Measurements from ENCODE around the gene BABAM2.

The BABAM2 gene

DNA sequence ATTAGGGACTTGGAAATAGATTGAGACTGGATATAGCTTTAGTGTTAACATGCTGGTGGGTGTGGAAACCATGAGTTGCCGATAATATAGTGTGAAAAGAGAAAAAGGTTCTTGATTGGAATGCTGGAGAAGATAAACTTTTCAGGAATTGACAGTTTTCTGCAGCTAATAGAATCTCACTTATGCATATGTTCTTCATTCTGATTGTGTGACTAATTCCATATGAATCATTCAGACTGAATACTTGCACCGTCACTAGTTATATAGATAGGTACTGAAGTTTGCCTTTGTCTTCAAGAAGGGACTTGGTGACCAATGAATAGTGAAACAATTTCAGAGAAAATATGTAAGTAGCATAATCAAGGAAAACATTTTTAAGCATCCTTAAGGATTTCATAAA lies 276.4 kb downstream of the BABAM2 start:
- Histone ChIP-seq H3K9me3 (ENCODE audit: control insufficient read depth in 1 of 2, low read length in 2 of 2) (no peaks in the 10 kb centered on the region), H3K4me1 (ENCODE audit: control insufficient read depth in 1 of 2, insufficient read depth in 2 of 2, low read length in 2 of 2) (peaks cover 4 to 13% of the 10 kb centered on the region in 2 donors), H3K27ac (ENCODE audit: low read depth, low read length) (no peak overlapping the region)

DNA sequence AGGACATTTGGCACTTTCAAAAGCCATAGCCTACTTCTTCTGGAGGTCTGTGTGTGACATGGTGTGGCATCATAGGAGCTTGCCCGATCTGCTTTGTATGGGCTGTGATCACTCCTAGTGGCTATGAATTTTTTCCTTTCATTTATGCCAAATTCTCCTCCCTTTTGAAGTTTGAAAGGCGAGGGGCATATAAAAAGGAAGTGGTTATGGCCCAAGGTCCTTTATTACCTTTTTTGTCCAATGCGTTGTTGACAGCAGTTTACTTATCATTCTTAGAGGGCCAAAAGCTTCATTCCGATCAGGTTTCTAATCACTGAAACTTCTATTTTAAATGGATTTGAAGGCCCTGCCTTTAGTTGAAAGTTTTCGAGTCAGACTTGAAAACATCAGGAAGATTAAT lies 277.8 kb downstream of the BABAM2 start:
- Histone ChIP-seq H3K9ac (ENCODE audit: low read depth in 1 of 2, low read length in 2 of 2) (no peak overlapping the region), H3K27me3 (ENCODE audit: control insufficient read depth in 1 of 2, insufficient read depth in 2 of 2, low read length in 2 of 2) (no peaks in the 10 kb centered on the region), H3K4me1 (ENCODE audit: control insufficient read depth in 1 of 2, insufficient read depth in 2 of 2, low read length in 2 of 2) (peaks cover 4 to 18% of the 10 kb centered on the region in 2 donors), H3K4me3 (ENCODE audit: low read depth in 1 of 2, low read length in 2 of 2) (no peak overlapping the region), H3K27ac (ENCODE audit: low read depth, low read length) (no peak overlapping the region), H3K9me3 (ENCODE audit: control insufficient read depth in 1 of 2, low read length in 2 of 2) (no peaks in the 10 kb centered on the region), H3K36me3 (ENCODE audit: control insufficient read depth in 1 of 2, insufficient read depth in 2 of 2, low read length in 2 of 2) (no peaks in the 10 kb centered on the region)

More for the DNA sequence above, 276.4 kb downstream of the BABAM2 start:
- Histone ChIP-seq H3K36me3 (ENCODE audit: control insufficient read depth in 1 of 2, insufficient read depth in 2 of 2, low read length in 2 of 2) (no peaks in the 10 kb centered on the region), H3K4me3 (ENCODE audit: low read depth in 1 of 2, low read length in 2 of 2) (no peak overlapping the region), H3K27me3 (ENCODE audit: control insufficient read depth in 1 of 2, insufficient read depth in 2 of 2, low read length in 2 of 2) (no peaks in the 10 kb centered on the region), H3K9ac (ENCODE audit: low read depth in 1 of 2, low read length in 2 of 2) (no peak overlapping the region)

DNA sequence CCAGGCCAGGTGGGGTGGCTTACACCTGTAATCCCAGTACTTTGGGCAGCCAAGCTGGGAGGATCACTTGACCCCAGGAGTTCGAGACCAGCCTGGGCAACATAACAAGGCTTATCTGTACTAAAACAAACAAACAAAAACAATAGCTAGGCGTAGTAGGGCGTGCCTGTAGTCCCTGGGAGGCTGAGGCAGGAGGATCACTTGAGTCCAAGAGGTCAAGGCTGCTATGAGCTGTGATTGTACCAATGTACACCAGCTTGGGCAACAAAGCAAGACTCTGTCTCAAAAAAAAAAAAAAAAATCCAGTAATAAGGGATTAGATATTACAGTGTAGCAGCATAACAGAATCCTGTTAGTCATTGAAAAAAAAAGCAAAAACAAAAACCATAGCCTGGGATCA lies 279.0 kb downstream of the BABAM2 start:
- H3K27ac ChIP-seq (ENCODE audit: low read depth, low read length), result no peak overlapping the region
- peaks cover 0 to 11% of the 10 kb centered on the region in 2 donors for H3K4me1 ChIP-seq (ENCODE audit: control insufficient read depth in 1 of 2, insufficient read depth in 2 of 2, low read length in 2 of 2)
- no peaks in the 10 kb centered on the region for H3K36me3 ChIP-seq (ENCODE audit: control insufficient read depth in 1 of 2, insufficient read depth in 2 of 2, low read length in 2 of 2)
- no peaks in the 10 kb centered on the region for H3K27me3 ChIP-seq (ENCODE audit: control insufficient read depth in 1 of 2, insufficient read depth in 2 of 2, low read length in 2 of 2)
- H3K4me3 ChIP-seq (ENCODE audit: low read depth in 1 of 2, low read length in 2 of 2), result no peak overlapping the region
- H3K9me3 ChIP-seq (ENCODE audit: control insufficient read depth in 1 of 2, low read length in 2 of 2), result no peaks in the 10 kb centered on the region
- H3K9ac ChIP-seq (ENCODE audit: low read depth in 1 of 2, low read length in 2 of 2), result no peak overlapping the region

DNA sequence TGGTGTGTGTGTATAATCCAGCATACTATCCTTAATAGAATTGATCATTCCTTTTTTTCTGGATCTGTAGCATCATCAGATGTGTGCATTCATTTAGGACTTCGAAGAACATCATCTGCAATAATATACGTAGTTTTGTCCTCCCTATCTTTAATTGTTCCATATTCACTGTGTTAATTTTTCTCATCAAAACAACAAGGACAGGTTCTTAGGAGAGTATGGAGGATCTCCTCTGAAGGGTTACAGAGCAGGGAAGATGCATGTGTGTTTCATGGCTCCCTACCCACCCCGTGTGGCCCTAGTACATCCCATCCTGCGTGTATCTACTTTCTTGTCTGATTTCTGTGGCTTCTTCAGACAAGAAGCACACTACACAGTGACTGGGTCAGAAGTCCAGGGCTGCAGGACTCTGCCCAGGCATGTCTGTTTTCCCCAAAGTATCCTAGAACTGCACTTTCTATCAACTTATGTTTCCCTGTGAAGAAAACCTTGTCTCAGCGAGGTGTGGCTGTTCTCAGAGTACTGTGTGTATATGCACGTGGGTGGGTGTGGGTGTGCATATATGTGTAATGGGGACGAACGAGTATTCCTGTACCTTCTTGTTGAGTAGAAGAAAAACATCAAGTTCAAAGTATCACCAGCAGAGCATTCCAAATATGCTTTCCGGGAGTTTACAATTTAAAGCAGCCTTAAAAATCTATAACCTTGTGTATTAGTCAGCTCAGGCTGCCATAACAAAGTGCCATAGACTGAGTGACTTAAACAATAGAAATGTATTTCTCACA lies 281.8 kb downstream of the BABAM2 start:
- no peak overlapping the region for H3K27ac ChIP-seq (ENCODE audit: low read depth, low read length)
- H3K27me3 ChIP-seq (ENCODE audit: control insufficient read depth in 1 of 2, insufficient read depth in 2 of 2, low read length in 2 of 2), result no peaks in the 10 kb centered on the region

DNA sequence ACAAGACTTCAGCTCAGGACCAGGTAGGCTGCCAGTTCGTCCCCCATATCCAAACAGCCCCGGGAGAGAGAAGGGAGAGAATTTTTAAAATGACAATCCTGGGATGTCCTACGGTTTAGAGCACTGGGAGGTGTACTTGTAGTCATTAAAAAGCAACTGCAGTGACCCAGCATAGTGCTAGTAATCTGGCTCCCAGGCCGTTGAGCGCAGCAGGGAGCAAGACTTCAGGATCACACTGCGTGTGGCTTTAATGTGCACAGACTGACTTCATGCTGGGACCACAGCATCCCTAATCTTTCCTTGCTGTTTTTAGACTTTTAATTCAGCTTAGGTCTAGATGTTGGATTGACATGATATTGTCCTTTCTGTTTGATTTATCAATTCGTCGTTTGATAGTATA lies 282.8 kb downstream of the BABAM2 start:
- Histone ChIP-seq H3K27ac (ENCODE audit: low read depth, low read length) (no peak overlapping the region), H3K27me3 (ENCODE audit: control insufficient read depth in 1 of 2, insufficient read depth in 2 of 2, low read length in 2 of 2) (no peaks in the 10 kb centered on the region), H3K9me3 (ENCODE audit: control insufficient read depth in 1 of 2, low read length in 2 of 2) (peaks cover 3 to 5% of the 10 kb centered on the region in 2 donors), H3K9ac (ENCODE audit: low read depth in 1 of 2, low read length in 2 of 2) (no peak overlapping the region), H3K36me3 (ENCODE audit: control insufficient read depth in 1 of 2, insufficient read depth in 2 of 2, low read length in 2 of 2) (peaks cover 4 to 6% of the 10 kb centered on the region in 2 donors), H3K4me3 (ENCODE audit: low read depth in 1 of 2, low read length in 2 of 2) (no peak overlapping the region), H3K4me1 (ENCODE audit: control insufficient read depth in 1 of 2, insufficient read depth in 2 of 2, low read length in 2 of 2) (peaks cover 0 to 10% of the 10 kb centered on the region in 2 donors)

More for the DNA sequence above, 281.8 kb downstream of the BABAM2 start:
- H3K9me3 ChIP-seq (ENCODE audit: control insufficient read depth in 1 of 2, low read length in 2 of 2), result peaks cover 3 to 5% of the 10 kb centered on the region in 2 donors
- no peak overlapping the region for H3K4me3 ChIP-seq (ENCODE audit: low read depth in 1 of 2, low read length in 2 of 2)
- peaks cover 4 to 6% of the 10 kb centered on the region in 2 donors for H3K36me3 ChIP-seq (ENCODE audit: control insufficient read depth in 1 of 2, insufficient read depth in 2 of 2, low read length in 2 of 2)
- H3K4me1 ChIP-seq (ENCODE audit: control insufficient read depth in 1 of 2, insufficient read depth in 2 of 2, low read length in 2 of 2), result peaks cover 0 to 10% of the 10 kb centered on the region in 2 donors
- no peak overlapping the region for H3K9ac ChIP-seq (ENCODE audit: low read depth in 1 of 2, low read length in 2 of 2)

DNA sequence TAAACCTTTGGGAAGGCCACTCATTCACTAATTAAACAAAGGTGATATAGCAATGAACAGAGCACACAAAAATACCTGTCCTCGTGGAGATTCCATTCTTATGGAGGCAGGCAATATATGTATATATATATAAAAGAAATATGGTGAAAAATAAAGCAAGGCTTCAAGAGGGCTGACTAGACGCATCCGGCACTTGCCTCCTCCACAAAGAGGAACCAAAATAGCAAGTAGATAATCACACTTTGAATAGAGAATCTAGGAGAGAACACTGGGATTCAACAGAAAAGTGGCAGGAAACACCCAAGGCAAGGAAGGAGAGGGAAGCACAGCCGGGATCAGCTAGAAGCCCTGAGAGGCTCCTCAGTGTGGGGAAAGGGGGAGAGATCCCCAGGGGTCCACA lies 283.7 kb downstream of the BABAM2 start:
- Histone ChIP-seq H3K4me1 (ENCODE audit: control insufficient read depth in 1 of 2, insufficient read depth in 2 of 2, low read length in 2 of 2) (peaks cover 0 to 10% of the 10 kb centered on the region in 2 donors), H3K4me3 (ENCODE audit: low read depth in 1 of 2, low read length in 2 of 2) (no peak overlapping the region), H3K36me3 (ENCODE audit: control insufficient read depth in 1 of 2, insufficient read depth in 2 of 2, low read length in 2 of 2) (peaks cover 4 to 6% of the 10 kb centered on the region in 2 donors), H3K9me3 (ENCODE audit: control insufficient read depth in 1 of 2, low read length in 2 of 2) (peaks cover 3 to 5% of the 10 kb centered on the region in 2 donors), H3K27me3 (ENCODE audit: control insufficient read depth in 1 of 2, insufficient read depth in 2 of 2, low read length in 2 of 2) (no peaks in the 10 kb centered on the region), H3K27ac (ENCODE audit: low read depth, low read length) (no peak overlapping the region), H3K9ac (ENCODE audit: low read depth in 1 of 2, low read length in 2 of 2) (no peak overlapping the region)

DNA sequence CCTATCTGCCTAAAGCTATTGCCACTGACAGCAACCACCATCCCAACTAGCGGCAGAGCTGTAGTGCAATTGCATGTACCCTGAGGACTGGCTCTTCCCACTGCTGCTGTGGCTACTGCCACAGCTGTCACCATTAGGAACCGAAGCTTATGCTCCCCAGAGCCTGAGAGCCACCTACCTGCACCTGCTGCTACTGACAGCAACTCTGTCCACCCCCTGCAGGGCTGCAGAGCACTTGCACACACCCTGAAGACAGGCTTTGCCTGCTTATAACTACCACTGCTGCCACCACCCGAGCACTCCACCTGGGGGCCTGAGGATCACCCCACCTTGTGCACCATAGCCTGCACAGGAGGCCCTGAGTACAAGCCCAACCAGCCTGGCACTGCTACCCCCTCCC lies 284.5 kb downstream of the BABAM2 start:
- Histone ChIP-seq H3K27ac (ENCODE audit: low read depth, low read length) (no peak overlapping the region), H3K27me3 (ENCODE audit: control insufficient read depth in 1 of 2, insufficient read depth in 2 of 2, low read length in 2 of 2) (no peaks in the 10 kb centered on the region), H3K4me3 (ENCODE audit: low read depth in 1 of 2, low read length in 2 of 2) (no peak overlapping the region), H3K4me1 (ENCODE audit: control insufficient read depth in 1 of 2, insufficient read depth in 2 of 2, low read length in 2 of 2) (peaks cover 0 to 10% of the 10 kb centered on the region in 2 donors), H3K36me3 (ENCODE audit: control insufficient read depth in 1 of 2, insufficient read depth in 2 of 2, low read length in 2 of 2) (peaks cover 4 to 6% of the 10 kb centered on the region in 2 donors), H3K9ac (ENCODE audit: low read depth in 1 of 2, low read length in 2 of 2) (no peak overlapping the region), H3K9me3 (ENCODE audit: control insufficient read depth in 1 of 2, low read length in 2 of 2) (peaks cover 3 to 5% of the 10 kb centered on the region in 2 donors)

DNA sequence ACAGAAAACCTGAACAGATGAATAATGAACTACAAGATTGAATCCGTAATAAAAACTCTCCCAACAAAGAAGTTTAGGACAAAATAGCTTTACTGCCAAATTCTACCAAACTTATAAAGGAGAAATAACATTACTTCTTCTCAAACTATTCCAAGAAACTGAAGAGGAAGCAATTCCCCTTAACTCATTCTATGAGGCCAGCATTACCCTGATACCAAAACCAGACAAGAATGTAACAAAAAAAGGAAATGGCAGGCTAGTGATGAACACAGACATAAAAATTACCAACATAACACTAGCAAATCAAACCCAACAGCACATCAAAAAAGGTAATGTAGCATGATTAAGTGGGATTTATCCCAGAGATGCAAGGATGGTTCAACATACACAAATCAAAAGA lies 288.4 kb downstream of the BABAM2 start:
- Histone ChIP-seq H3K27ac (ENCODE audit: low read depth, low read length) (no peak overlapping the region), H3K27me3 (ENCODE audit: control insufficient read depth in 1 of 2, insufficient read depth in 2 of 2, low read length in 2 of 2) (no peaks in the 10 kb centered on the region), H3K4me3 (ENCODE audit: low read depth in 1 of 2, low read length in 2 of 2) (no peak overlapping the region), H3K9ac (ENCODE audit: low read depth in 1 of 2, low read length in 2 of 2) (no peak overlapping the region), H3K4me1 (ENCODE audit: control insufficient read depth in 1 of 2, insufficient read depth in 2 of 2, low read length in 2 of 2) (no peaks in the 10 kb centered on the region), H3K36me3 (ENCODE audit: control insufficient read depth in 1 of 2, insufficient read depth in 2 of 2, low read length in 2 of 2) (peaks cover 4 to 6% of the 10 kb centered on the region in 2 donors), H3K9me3 (ENCODE audit: control insufficient read depth in 1 of 2, low read length in 2 of 2) (peaks cover 3 to 5% of the 10 kb centered on the region in 2 donors)

DNA sequence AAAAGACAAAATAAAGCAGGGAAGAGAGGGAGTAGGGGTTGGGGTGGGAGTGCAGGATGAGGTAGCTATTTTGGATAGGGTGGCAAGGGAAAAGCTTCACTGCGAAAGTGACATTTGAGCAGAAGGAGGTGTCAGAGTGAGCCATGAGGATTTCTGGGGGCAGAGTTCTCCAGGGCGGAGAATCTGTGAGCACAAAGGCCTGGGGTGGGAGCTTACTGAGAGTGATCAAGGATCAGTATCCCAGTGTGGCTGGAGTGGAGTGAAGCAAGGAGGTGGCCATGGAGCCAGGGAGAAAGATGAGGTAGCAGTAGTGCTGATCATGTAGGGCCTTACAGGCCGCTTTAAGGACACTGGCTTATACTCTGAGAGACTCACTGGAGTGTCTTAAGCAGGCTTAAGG lies 291.3 kb downstream of the BABAM2 start:
- no peak overlapping the region for H3K9ac ChIP-seq (ENCODE audit: low read depth in 1 of 2, low read length in 2 of 2)
- H3K27me3 ChIP-seq (ENCODE audit: control insufficient read depth in 1 of 2, insufficient read depth in 2 of 2, low read length in 2 of 2), result no peaks in the 10 kb centered on the region
- no peaks in the 10 kb centered on the region for H3K4me1 ChIP-seq (ENCODE audit: control insufficient read depth in 1 of 2, insufficient read depth in 2 of 2, low read length in 2 of 2)
- no peaks in the 10 kb centered on the region for H3K36me3 ChIP-seq (ENCODE audit: control insufficient read depth in 1 of 2, insufficient read depth in 2 of 2, low read length in 2 of 2)
- no peak overlapping the region for H3K27ac ChIP-seq (ENCODE audit: low read depth, low read length)
- no peak overlapping the region for H3K4me3 ChIP-seq (ENCODE audit: low read depth in 1 of 2, low read length in 2 of 2)
- H3K9me3 ChIP-seq (ENCODE audit: control insufficient read depth in 1 of 2, low read length in 2 of 2), result peaks cover 2 to 3% of the 10 kb centered on the region in 2 donors

DNA sequence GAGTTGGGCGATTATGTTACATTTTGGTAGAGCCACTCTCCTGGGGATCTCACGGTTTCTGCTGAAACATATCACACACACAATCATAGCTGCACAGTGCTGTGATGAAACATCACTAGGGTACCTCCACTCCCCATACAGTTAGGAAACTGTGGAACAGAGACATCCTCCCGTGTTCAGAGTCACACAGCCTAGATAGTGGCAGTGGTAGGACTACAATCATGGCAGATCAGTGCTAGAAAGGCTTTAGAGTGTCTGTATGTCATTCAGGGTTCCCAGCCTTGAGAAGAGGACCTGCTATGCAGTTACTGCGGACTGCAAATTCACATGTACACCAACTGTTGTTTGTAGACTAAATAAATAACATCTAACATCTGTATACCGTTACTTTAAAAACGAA lies 291.8 kb downstream of the BABAM2 start:
- Histone ChIP-seq H3K9me3 (ENCODE audit: control insufficient read depth in 1 of 2, low read length in 2 of 2) (no peaks in the 10 kb centered on the region), H3K27ac (ENCODE audit: low read depth, low read length) (no peak overlapping the region), H3K9ac (ENCODE audit: low read depth in 1 of 2, low read length in 2 of 2) (no peak overlapping the region)

More for the DNA sequence above, 291.8 kb downstream of the BABAM2 start:
- no peaks in the 10 kb centered on the region for H3K36me3 ChIP-seq (ENCODE audit: control insufficient read depth in 1 of 2, insufficient read depth in 2 of 2, low read length in 2 of 2)
- H3K27me3 ChIP-seq (ENCODE audit: control insufficient read depth in 1 of 2, insufficient read depth in 2 of 2, low read length in 2 of 2), result no peaks in the 10 kb centered on the region
- no peaks in the 10 kb centered on the region for H3K4me1 ChIP-seq (ENCODE audit: control insufficient read depth in 1 of 2, insufficient read depth in 2 of 2, low read length in 2 of 2)
- no peak overlapping the region for H3K4me3 ChIP-seq (ENCODE audit: low read depth in 1 of 2, low read length in 2 of 2)
